Neural cell (in vitro differentiated cells): ENCODE results near the gene ZDHHC1.

Experiments
- CTCF ChIP-seq: fragments of 450-650 bp; IDR thresholded peaks from 2 replicates; pipeline ENCODE4 v1.5.1; 2014; ENCODE audit warnings: antibody characterized with exemption, mild to moderate bottlenecking, moderate library complexity; ENCODE audit not compliant: poor library complexity, severe bottlenecking
- EP300 ChIP-seq: fragments of 450-650 bp; conservative IDR thresholded peaks from 2 replicates; pipeline ENCODE4 v1.6.1; 2014; ENCODE audit warnings: antibody characterized with exemption, mild to moderate bottlenecking, moderate library complexity; ENCODE audit not compliant: poor library complexity, severe bottlenecking
- TF ChIP-seq, protein P1 (sequence below): IDR thresholded peaks from 2 replicates; pipeline ENCODE4 v1.6.1; 2012; ENCODE audit warnings: borderline replicate concordance

DNA sequence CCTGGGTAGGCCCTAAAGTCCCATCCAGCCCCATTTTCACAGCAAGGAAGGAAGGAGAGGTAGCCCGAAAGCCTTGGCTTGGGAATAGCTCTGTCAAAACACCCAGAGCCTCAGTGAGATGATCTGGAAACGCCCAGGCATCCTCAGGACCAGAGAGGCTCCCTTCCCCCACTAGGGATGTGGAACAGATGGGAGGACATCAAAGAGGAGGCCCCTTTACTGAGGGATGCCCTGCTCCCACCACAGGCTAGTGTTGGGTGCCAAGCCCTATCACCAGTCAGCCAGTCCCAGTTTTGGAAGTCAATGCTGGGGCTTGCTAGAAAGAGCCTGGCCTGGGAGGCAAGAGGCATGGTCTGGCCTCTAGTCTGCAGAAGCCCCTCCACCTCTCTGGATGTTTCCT, 27.7 kb downstream of the ZDHHC1 start:
- TF ChIP-seq CTCF = no peak
- TF ChIP-seq, protein P1, sequence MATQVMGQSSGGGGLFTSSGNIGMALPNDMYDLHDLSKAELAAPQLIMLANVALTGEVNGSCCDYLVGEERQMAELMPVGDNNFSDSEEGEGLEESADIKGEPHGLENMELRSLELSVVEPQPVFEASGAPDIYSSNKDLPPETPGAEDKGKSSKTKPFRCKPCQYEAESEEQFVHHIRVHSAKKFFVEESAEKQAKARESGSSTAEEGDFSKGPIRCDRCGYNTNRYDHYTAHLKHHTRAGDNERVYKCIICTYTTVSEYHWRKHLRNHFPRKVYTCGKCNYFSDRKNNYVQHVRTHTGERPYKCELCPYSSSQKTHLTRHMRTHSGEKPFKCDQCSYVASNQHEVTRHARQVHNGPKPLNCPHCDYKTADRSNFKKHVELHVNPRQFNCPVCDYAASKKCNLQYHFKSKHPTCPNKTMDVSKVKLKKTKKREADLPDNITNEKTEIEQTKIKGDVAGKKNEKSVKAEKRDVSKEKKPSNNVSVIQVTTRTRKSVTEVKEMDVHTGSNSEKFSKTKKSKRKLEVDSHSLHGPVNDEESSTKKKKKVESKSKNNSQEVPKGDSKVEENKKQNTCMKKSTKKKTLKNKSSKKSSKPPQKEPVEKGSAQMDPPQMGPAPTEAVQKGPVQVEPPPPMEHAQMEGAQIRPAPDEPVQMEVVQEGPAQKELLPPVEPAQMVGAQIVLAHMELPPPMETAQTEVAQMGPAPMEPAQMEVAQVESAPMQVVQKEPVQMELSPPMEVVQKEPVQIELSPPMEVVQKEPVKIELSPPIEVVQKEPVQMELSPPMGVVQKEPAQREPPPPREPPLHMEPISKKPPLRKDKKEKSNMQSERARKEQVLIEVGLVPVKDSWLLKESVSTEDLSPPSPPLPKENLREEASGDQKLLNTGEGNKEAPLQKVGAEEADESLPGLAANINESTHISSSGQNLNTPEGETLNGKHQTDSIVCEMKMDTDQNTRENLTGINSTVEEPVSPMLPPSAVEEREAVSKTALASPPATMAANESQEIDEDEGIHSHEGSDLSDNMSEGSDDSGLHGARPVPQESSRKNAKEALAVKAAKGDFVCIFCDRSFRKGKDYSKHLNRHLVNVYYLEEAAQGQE = no peak
- no peak for TF ChIP-seq EP300
